HG02678 (cell line): Measurements from ENCODE around the gene COA1.
"Not testable (repeated sequence)": the region's sequence is repeated elsewhere in the genome, so short reads cannot be mapped to it uniquely, and the experiment has no call there.

Experiments used
- ATAC-seq: cut with Tn5 transposase; IDR thresholded peaks from one replicate; pipeline ENCODE4 v1.9.1; 2021; ENCODE audit warnings: mild to moderate bottlenecking, moderate library complexity; ENCODE audit not compliant: unreplicated experiment

Gene COA1

GRCh38 chr7:43693687-43694398, 35.5 kb downstream of the COA1 start:
- ATAC-seq = no peak

- no peak for ATAC-seq
Observed at GRCh38 chr7:43692582-43693373, 36.5 kb downstream of the COA1 start.

GRCh38 chr7:43691611-43692010, 37.7 kb downstream of the COA1 start:
- no peak for ATAC-seq

- no peak for ATAC-seq
Observed at GRCh38 chr7:43689115-43689514, 40.2 kb downstream of the COA1 start.

- ATAC-seq = not testable (repeated sequence)
Observed at GRCh38 chr7:43687866-43688265, 41.5 kb downstream of the COA1 start.

DNA sequence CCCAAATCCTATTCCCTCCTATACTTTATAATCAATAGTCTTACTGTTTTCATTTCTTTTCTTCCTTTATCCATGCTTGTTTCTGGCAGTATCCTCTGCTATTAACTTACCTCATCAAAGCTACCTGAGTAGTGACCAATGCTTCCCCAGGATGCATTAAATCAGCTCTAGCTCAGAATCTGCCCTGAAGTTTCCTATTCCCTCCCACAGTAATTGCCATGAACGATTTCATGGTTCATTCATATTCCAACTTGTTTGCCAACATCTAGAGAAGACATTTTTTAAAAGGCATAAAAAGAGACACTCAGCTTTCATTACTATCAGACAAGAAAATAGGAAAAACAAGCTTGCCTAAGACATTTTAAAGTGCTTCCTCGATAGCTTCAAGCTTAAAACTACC, 42.3 kb downstream of the COA1 start:
- no peak for ATAC-seq

DNA sequence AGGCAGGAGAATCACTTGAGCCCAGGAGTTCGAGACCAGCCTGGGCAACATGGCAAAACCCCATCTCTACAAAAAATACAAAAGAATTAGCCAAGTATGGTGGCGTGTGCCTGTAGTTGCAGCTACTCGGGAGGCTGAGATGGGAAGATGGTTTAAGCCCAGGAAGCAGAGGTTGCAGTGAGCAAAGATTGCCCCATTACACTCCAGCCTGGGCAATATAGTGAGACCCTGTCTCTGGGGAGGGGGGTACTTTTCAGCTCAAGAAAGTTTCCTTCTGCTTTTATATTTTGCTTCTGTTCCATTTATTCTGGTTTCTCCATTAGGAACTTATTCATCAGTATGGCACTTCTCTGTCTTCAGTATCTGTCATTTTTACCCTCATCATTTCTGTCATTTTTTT, 48.6 kb downstream of the COA1 start:
- no peak for ATAC-seq

- peak; percentile 52 for ATAC-seq
Observed at GRCh38 chr7:43679210-43680068, 49.9 kb downstream of the COA1 start.

DNA sequence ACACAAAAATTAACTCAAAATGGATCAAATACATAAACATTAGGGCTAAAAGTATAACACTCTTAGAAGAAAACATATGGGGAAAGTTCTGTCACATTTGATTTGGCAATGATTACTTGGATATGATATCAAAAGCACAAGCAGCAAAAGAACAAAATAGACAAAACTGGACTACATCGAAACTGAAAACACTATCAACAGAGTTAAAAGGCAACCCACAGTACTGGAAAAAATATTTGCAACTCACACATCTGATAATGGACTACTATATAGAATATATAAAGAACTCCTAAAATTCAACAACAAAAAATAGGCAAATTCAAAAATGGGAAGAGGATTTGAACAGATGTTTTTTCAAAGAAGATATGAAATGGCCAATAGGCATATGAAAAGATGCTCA, 51.0 kb downstream of the COA1 start:
- ATAC-seq = no peak

GRCh38 chr7:43677864-43678263, 51.5 kb downstream of the COA1 start:
- no peak for ATAC-seq

DNA sequence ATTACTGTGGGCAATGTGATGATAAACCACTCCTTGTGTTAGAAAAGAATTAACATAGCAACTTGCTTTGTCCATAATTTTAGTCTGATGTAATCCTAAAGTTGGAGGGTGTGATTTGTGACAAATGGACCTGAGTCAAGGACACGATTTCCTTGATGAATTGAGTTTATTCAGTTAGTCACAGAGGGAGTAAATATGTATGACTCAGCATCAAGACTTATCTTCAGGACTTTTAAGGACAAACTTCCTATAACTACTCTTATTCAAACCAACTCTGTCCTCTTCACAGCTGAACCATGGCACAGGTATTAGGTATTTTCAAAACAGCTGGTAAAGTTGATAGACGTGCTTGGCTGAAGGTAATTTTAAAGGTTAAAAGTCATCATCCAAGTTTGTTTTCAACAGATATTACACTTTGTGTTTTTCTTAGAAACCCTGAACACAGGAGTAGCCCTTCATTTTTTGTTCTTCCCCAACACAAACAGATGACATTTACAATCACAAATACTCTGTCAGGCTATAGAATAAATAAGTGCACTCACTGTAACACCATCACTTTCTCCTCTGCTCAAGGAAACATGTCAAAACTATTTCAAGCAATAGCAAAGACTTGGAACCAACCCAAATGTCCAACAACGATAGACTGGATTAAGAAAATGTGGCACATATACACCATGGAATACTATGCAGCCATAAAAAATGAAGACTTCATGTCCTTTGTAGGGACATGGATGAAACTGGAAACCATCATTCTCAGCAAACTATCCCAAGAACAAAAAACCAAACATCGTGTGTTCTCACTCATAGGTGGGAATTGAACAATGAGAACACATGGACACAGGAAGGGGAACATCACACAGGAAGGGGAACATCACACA, 54.5 kb downstream of the COA1 start:
- ATAC-seq = no peak

GRCh38 chr7:43673243-43673976, 55.9 kb downstream of the COA1 start:
- ATAC-seq = not testable (repeated sequence)

DNA sequence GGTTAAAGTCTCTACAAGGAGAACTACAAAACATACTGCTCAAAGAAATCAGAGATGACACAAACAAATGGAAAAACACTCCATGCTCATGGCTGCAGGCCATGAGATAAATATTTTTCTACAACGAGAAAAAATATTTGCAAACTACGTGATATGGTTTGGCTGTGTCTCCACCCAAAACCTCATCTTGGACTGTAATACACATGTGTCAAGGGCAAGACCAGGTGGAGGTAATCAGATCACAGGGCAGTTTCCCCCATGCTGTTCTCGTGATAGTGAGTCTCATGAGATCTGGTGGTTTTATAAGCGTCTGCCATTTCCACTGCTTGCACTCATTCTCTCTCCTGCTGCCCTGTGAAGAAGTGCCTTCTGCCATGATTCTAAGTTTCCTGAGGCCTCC, 57.8 kb downstream of the COA1 start:
- no peak for ATAC-seq

DNA sequence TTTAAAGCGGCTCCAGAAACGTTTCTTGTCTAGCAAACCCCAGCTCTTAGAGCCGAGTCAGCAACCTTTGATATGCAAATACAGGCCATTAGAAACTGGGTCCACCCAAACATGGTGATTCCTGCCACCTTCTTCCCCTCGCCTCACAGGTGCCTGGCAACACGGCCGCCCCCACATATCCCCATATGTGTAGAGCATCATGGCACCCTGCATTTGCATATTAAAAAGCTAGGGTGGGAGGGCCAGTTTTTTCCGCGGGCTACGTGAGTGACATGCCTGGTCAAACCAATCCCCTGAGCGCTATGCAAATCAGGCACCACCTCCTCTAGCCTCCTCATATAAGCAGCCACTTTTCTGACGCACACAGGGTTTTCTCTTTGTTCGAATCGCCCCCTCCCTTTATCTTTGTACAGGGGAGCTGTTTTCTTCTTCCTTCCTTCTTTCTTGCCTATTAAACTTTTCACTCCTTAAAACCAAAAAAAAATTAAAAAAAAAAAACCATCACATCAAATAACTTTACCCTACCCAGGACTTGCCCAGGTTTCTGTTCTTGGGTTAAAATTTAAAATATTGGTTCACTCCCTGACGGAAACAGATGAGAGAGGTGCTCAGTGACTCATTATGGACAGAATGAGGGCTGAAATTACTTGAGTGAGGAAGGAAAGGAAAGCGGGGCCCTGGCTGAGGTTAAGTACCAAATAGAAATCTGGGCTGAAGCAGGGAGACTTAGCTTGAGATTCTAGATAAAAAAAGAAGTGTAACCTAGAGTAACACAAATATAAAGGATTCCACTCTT, 59.8 kb downstream of the COA1 start:
- ATAC-seq = peak; percentile 54

GRCh38 chr7:43668035-43668434, 61.3 kb downstream of the COA1 start:
- no peak for ATAC-seq

- ATAC-seq = no peak
Observed at GRCh38 chr7:43666938-43667337, 62.4 kb downstream of the COA1 start.

GRCh38 chr7:43664681-43665080, 64.6 kb downstream of the COA1 start:
- ATAC-seq = no peak

DNA sequence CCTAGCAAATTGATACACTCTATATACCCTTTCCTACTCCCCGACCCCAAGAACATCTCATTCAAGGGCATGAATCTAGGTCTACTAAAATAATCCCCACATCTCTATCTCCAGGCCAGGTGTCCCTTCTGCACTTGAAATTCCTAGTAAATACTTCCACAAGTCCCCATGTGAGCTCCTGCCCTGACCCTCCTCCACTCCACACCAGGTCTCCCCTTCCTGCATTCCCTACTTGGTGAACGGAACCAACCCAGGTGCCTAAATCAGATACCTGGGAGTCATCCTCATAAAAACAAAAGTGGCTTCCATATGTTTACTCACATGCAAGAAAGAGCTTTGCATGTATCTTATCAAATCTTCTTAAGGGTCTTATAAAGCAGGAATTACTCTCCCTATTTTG, 69.2 kb downstream of the COA1 start:
- no peak for ATAC-seq

DNA sequence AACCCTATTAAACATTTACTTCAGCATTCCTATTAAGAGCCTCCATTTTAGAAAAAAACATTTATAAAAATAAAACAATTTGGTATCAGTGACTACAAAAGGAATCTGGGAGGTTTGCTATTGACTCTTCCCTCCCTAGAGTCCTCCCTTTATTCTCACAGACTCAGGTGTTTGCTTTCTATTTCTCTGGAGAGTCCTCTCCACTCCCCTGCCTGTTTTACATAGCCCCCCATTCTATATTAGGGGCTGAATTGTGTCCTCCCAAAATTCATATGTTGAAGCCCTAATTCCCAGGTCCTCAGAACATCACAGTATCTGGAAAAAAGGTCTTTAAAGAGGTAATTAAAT, 69.8 kb downstream of the COA1 start:
- no peak for ATAC-seq
